ENCODE measurements around the gene OMP.

Gene OMP

GRCh38 chr11:77109236-77110019, 6.8 kb downstream of the OMP start:
- Histone ChIP-seq H3K9me3 (ENCODE audit: control insufficient read depth, low read length) (no peaks in the 10 kb centered on the region), H3K27ac (ENCODE audit: low read depth, low read length, severe bottlenecking) (no peak overlapping the region), H3K4me3 (ENCODE audit: extremely low read depth, insufficient read depth, low read length, poor library complexity, severe bottlenecking) (no peak overlapping the region), H3K4me1 (ENCODE audit: control insufficient read depth, insufficient read depth, low read length, poor library complexity, severe bottlenecking) (no peaks in the 10 kb centered on the region), H3K36me3 (ENCODE audit: control insufficient read depth, insufficient read depth, low read length) (peaks cover 8% of the 10 kb centered on the region)
- 90 to 91% methylated on average over 9 to 10 of the region's 11 CpGs for WGBS, 2 experiments (ENCODE audit: insufficient coverage in 2 of 2)

- Histone ChIP-seq H3K9me3 (ENCODE audit: control insufficient read depth, low read length) (no peaks in the 10 kb centered on the region), H3K4me1 (ENCODE audit: control insufficient read depth, insufficient read depth, low read length, poor library complexity, severe bottlenecking) (no peaks in the 10 kb centered on the region), H3K27ac (ENCODE audit: low read depth, low read length, severe bottlenecking) (no peak overlapping the region), H3K4me3 (ENCODE audit: extremely low read depth, insufficient read depth, low read length, poor library complexity, severe bottlenecking) (no peak overlapping the region), H3K36me3 (ENCODE audit: control insufficient read depth, insufficient read depth, low read length) (peaks cover 16% of the 10 kb centered on the region)
- 87 to 100% methylated on average over 3 to 5 of the region's 6 CpGs for WGBS, 2 experiments (ENCODE audit: insufficient coverage in 2 of 2)
These were observed 8.2 kb downstream of the OMP start for GRCh38 chr11:77110836-77111235.

- peaks cover 16% of the 10 kb centered on the region for H3K36me3 ChIP-seq (ENCODE audit: control insufficient read depth, insufficient read depth, low read length)
- no peaks in the 10 kb centered on the region for H3K4me1 ChIP-seq (ENCODE audit: control insufficient read depth, insufficient read depth, low read length, poor library complexity, severe bottlenecking)
- H3K9me3 ChIP-seq (ENCODE audit: control insufficient read depth, low read length) = no peaks in the 10 kb centered on the region
- H3K27ac ChIP-seq (ENCODE audit: low read depth, low read length, severe bottlenecking) = no peak overlapping the region
- 76 to 93% methylated on average over 2 of the region's 3 CpGs for WGBS, 2 experiments (ENCODE audit: insufficient coverage in 2 of 2)
- no peak overlapping the region for H3K4me3 ChIP-seq (ENCODE audit: extremely low read depth, insufficient read depth, low read length, poor library complexity, severe bottlenecking)
These were observed 8.6 kb downstream of the OMP start for GRCh38 chr11:77111277-77111676.

GRCh38 chr11:77111946-77112345, 9.3 kb downstream of the OMP start:
- H3K4me1 ChIP-seq (ENCODE audit: control insufficient read depth, insufficient read depth, low read length, poor library complexity, severe bottlenecking) = no peaks in the 10 kb centered on the region
- 66 to 87% methylated on average over 6 of the region's 6 CpGs for WGBS, 2 experiments (ENCODE audit: insufficient coverage in 2 of 2)
- no peaks in the 10 kb centered on the region for H3K9me3 ChIP-seq (ENCODE audit: control insufficient read depth, low read length)
- H3K27ac ChIP-seq (ENCODE audit: low read depth, low read length, severe bottlenecking) = no peak overlapping the region
- H3K4me3 ChIP-seq (ENCODE audit: extremely low read depth, insufficient read depth, low read length, poor library complexity, severe bottlenecking) = no peak overlapping the region
- peaks cover 16% of the 10 kb centered on the region for H3K36me3 ChIP-seq (ENCODE audit: control insufficient read depth, insufficient read depth, low read length)

GRCh38 chr11:77112641-77113381, 10.2 kb downstream of the OMP start:
- no peak overlapping the region for H3K4me3 ChIP-seq (ENCODE audit: extremely low read depth, insufficient read depth, low read length, poor library complexity, severe bottlenecking)
- H3K27ac ChIP-seq (ENCODE audit: low read depth, low read length, severe bottlenecking) = no peak overlapping the region
- H3K4me1 ChIP-seq (ENCODE audit: control insufficient read depth, insufficient read depth, low read length, poor library complexity, severe bottlenecking) = no peaks in the 10 kb centered on the region
- WGBS, 2 experiments (ENCODE audit: insufficient coverage in 2 of 2) = 90 to 98% methylated on average over 18 to 19 of the region's 20 CpGs
- H3K36me3 ChIP-seq (ENCODE audit: control insufficient read depth, insufficient read depth, low read length) = peaks cover 16% of the 10 kb centered on the region
- no peaks in the 10 kb centered on the region for H3K9me3 ChIP-seq (ENCODE audit: control insufficient read depth, low read length)

- Histone ChIP-seq H3K36me3 (ENCODE audit: control insufficient read depth, insufficient read depth, low read length) (peaks cover 23% of the 10 kb centered on the region), H3K4me3 (ENCODE audit: extremely low read depth, insufficient read depth, low read length, poor library complexity, severe bottlenecking) (no peak overlapping the region), H3K9me3 (ENCODE audit: control insufficient read depth, low read length) (no peaks in the 10 kb centered on the region), H3K4me1 (ENCODE audit: control insufficient read depth, insufficient read depth, low read length, poor library complexity, severe bottlenecking) (no peaks in the 10 kb centered on the region), H3K27ac (ENCODE audit: low read depth, low read length, severe bottlenecking) (no peak overlapping the region)
- 63 to 79% methylated on average over 6 to 7 of the region's 8 CpGs for WGBS, 2 experiments (ENCODE audit: insufficient coverage in 2 of 2)
These were observed 10.9 kb downstream of the OMP start for GRCh38 chr11:77113382-77114088.

- Histone ChIP-seq H3K4me3 (ENCODE audit: extremely low read depth, insufficient read depth, low read length, poor library complexity, severe bottlenecking) (no peak overlapping the region), H3K27ac (ENCODE audit: low read depth, low read length, severe bottlenecking) (no peak overlapping the region), H3K36me3 (ENCODE audit: control insufficient read depth, insufficient read depth, low read length) (peaks cover 29% of the 10 kb centered on the region), H3K9me3 (ENCODE audit: control insufficient read depth, low read length) (no peaks in the 10 kb centered on the region), H3K4me1 (ENCODE audit: control insufficient read depth, insufficient read depth, low read length, poor library complexity, severe bottlenecking) (no peaks in the 10 kb centered on the region)
- WGBS, 2 experiments (ENCODE audit: insufficient coverage in 2 of 2) = 90 to 95% methylated on average over 10 of the region's 13 CpGs
These were observed 11.4 kb downstream of the OMP start for GRCh38 chr11:77114089-77114463.

- peaks cover 35% of the 10 kb centered on the region for H3K36me3 ChIP-seq (ENCODE audit: control insufficient read depth, insufficient read depth, low read length)
- H3K4me3 ChIP-seq (ENCODE audit: extremely low read depth, insufficient read depth, low read length, poor library complexity, severe bottlenecking) = no peak overlapping the region
- no peak overlapping the region for H3K27ac ChIP-seq (ENCODE audit: low read depth, low read length, severe bottlenecking)
- H3K9me3 ChIP-seq (ENCODE audit: control insufficient read depth, low read length) = no peaks in the 10 kb centered on the region
- WGBS, 2 experiments (ENCODE audit: insufficient coverage in 2 of 2) = 93 to 94% methylated on average over 16 of the region's 16 CpGs
- no peaks in the 10 kb centered on the region for H3K4me1 ChIP-seq (ENCODE audit: control insufficient read depth, insufficient read depth, low read length, poor library complexity, severe bottlenecking)
These were observed 12.6 kb downstream of the OMP start for GRCh38 chr11:77115181-77115611.

- Histone ChIP-seq H3K4me3 (ENCODE audit: extremely low read depth, insufficient read depth, low read length, poor library complexity, severe bottlenecking) (no peak overlapping the region), H3K36me3 (ENCODE audit: control insufficient read depth, insufficient read depth, low read length) (peaks cover 40% of the 10 kb centered on the region), H3K4me1 (ENCODE audit: control insufficient read depth, insufficient read depth, low read length, poor library complexity, severe bottlenecking) (no peaks in the 10 kb centered on the region), H3K9me3 (ENCODE audit: control insufficient read depth, low read length) (no peaks in the 10 kb centered on the region), H3K27ac (ENCODE audit: low read depth, low read length, severe bottlenecking) (no peak overlapping the region)
- 91 to 97% methylated on average over 4 to 6 of the region's 15 CpGs for WGBS, 2 experiments (ENCODE audit: insufficient coverage in 2 of 2)
These were observed 13.3 kb downstream of the OMP start for GRCh38 chr11:77115956-77116355.

GRCh38 chr11:77117492-77117891, 14.9 kb downstream of the OMP start:
- no peak overlapping the region for H3K27ac ChIP-seq (ENCODE audit: low read depth, low read length, severe bottlenecking)
- H3K9me3 ChIP-seq (ENCODE audit: control insufficient read depth, low read length) = no peaks in the 10 kb centered on the region
- no peak overlapping the region for H3K4me3 ChIP-seq (ENCODE audit: extremely low read depth, insufficient read depth, low read length, poor library complexity, severe bottlenecking)
- peaks cover 46% of the 10 kb centered on the region for H3K36me3 ChIP-seq (ENCODE audit: control insufficient read depth, insufficient read depth, low read length)
- 82 to 94% methylated on average over 6 to 7 of the region's 7 CpGs for WGBS, 2 experiments (ENCODE audit: insufficient coverage in 2 of 2)
- no peaks in the 10 kb centered on the region for H3K4me1 ChIP-seq (ENCODE audit: control insufficient read depth, insufficient read depth, low read length, poor library complexity, severe bottlenecking)

Data from mesodermal cell (in vitro differentiated cells).